Breast epithelium (tissue), 4 donors: ENCODE data around the gene CDK11B. TPM values are rescaled to one million over a fixed set of nuclear protein-coding genes. Genes with fewer than 3 reads are reported as not detected.

ENCODE experiments used
- DNase-seq, 2 donors: peaks; one replicate each; pipeline ENCODE4 v3.0.0-alpha.2; 2019; ENCODE audit warnings: low spot score in 2 of 2
- H3K27ac ChIP-seq, 2 donors: fragments of 200-600 bp; sonication (generic) in 1 of 2; one replicate each; pipeline ENCODE4 v1.5.1; 2016 to 2019; ENCODE audit warnings: mild to moderate bottlenecking in 1 of 2
- H3K27me3 ChIP-seq, 2 donors: fragments of 200-600 bp; sonication (generic) in 1 of 2; one replicate each; pipeline versions ENCODE4 v1.5.1 to v1.6.0; 2017 to 2019; ENCODE audit warnings: control low read depth in 1 of 2, mild to moderate bottlenecking in 1 of 2
- H3K36me3 ChIP-seq: fragments of 200-600 bp; one replicate; pipeline ENCODE4 v1.5.1; 2019
- H3K4me1 ChIP-seq, 2 donors: fragments of 200-600 bp; sonication (generic); one replicate each; pipeline ENCODE4 v1.5.1; 2016 to 2019; ENCODE audit warnings: control low read depth in 1 of 2
- H3K4me3 ChIP-seq, 3 donors: fragments of 200-600 bp; sonication (generic); 1 replicate in 2 of 3; 2 replicates in 1 of 3; pipeline ENCODE4 v1.5.1; 2016 to 2019; ENCODE audit warnings: mild to moderate bottlenecking in 3 of 3, moderate library complexity in 2 of 3
- H3K9me3 ChIP-seq, 2 donors: fragments of 200-600 bp; sonication (generic) in 1 of 2; one replicate each; pipeline ENCODE4 v1.5.1; 2016 to 2019; ENCODE audit warnings: control low read depth in 1 of 2
- POLR2A ChIP-seq: fragments of 450-650 bp; IDR thresholded peaks from one replicate; pipeline ENCODE4 v1.6.1; 2016; ENCODE audit warnings: antibody characterized with exemption, mild to moderate bottlenecking, moderate library complexity
- POLR2AphosphoS5 ChIP-seq, 3 donors: sonication (generic); formaldehyde crosslinking; IDR thresholded peaks; one replicate each; pipeline ENCODE4 v1.6.1; 2017; ENCODE audit warnings: antibody characterized with exemption in 3 of 3
- intact Hi-C: fragments of 100-400 bp; cut with DNase I; formaldehyde crosslinking; loops from one replicate; pipeline ENCODE4 v1.15.1; 2023; ENCODE audit warnings: low total_unique reads
- total RNA-seq, 3 donors: library from RNA; depleted of rRNA; stranded (reverse); fragments of >200 nt; gene quantifications; one replicate each; pipeline ENCODE4 v1.1.0, GENCODE V29; 2016
- TF ChIP-seq, protein P1 (sequence below), 3 donors: fragments of 450-650 bp; IDR thresholded peaks; one replicate each; pipeline ENCODE4 v1.5.1; 2016 to 2017; ENCODE audit warnings: antibody characterized with exemption in 3 of 3, mild to moderate bottlenecking in 3 of 3, moderate library complexity in 3 of 3

The CDK11B gene
- total RNA-seq, 3 donors from 2014 or later: 17.4 to 30.3 (median 26.2) TPM

DNA sequence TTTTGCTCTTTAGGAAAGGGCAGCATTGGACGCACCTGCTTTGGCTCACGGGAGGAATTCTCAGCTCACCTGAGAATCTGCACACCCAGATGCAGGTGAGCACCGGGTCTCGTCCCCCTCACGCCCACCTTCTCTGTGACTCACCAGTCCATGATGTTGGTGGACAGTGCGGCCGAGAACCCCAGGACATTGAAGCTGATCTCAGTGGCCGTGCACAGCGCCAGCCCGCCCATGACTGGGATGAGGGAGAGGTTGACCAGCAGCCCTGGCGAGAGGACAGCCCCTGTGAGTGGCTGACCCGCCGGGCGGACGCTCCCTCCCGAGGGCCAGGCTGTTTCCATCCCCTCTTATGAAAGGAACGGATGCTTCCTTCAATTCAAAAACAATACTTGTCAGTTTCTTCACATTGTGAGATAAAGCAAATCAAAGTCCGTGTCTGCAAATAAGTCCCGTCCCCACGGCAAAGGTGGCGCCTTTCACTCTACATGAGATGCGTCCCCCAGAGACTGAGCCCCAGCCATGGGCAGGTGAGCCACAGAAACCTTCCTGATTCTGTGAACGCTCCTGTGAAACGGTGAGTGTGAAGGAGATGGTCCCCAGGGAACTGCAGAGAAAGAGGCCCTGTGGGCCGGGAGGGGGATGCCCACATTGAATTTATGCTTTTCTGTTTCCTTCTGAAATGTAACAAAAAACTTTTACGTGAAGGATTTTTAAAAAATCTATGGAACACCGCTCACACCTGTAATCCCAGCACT is 12.7 kb upstream of the CDK11B start:
- no peaks in the 10 kb centered on the region for H3K4me1 ChIP-seq
- DNase-seq: no peak
- H3K27ac ChIP-seq: no peak overlapping the region
- no peak overlapping the region for H3K4me3 ChIP-seq
- H3K9me3 ChIP-seq: no peaks in the 10 kb centered on the region
- TF ChIP-seq, protein P1, sequence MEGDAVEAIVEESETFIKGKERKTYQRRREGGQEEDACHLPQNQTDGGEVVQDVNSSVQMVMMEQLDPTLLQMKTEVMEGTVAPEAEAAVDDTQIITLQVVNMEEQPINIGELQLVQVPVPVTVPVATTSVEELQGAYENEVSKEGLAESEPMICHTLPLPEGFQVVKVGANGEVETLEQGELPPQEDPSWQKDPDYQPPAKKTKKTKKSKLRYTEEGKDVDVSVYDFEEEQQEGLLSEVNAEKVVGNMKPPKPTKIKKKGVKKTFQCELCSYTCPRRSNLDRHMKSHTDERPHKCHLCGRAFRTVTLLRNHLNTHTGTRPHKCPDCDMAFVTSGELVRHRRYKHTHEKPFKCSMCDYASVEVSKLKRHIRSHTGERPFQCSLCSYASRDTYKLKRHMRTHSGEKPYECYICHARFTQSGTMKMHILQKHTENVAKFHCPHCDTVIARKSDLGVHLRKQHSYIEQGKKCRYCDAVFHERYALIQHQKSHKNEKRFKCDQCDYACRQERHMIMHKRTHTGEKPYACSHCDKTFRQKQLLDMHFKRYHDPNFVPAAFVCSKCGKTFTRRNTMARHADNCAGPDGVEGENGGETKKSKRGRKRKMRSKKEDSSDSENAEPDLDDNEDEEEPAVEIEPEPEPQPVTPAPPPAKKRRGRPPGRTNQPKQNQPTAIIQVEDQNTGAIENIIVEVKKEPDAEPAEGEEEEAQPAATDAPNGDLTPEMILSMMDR (IDR thresholded peaks at IDR 0.05): no peak
- TF ChIP-seq POLR2A (no peak), POLR2AphosphoS5 (IDR thresholded peaks at IDR 0.05) (no peak)
- no peaks in the 10 kb centered on the region for H3K36me3 ChIP-seq
- no peaks in the 10 kb centered on the region for H3K27me3 ChIP-seq
- intact Hi-C loops: no loop called here

DNA sequence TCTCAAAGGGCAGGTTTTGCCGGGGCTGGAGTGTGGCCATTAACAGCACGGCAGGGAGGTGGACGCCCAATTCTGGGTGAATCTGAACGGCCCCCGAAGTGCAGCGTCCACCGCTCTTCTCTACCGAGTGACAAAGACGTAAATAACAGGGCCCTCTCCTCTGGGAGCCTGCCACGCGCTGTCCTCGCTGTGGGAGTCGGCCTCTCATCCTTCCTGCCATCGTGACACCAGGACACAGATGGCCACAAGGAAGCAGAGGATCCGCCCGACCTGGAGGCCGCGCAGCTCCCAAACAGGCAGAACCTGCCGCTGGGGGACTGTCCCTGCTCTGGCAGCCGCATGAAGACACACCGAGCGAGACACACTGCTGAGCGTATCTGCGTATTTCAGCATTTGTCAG is 12.1 kb upstream of the CDK11B start:
- no peaks in the 10 kb centered on the region for H3K9me3 ChIP-seq
- H3K4me3 ChIP-seq: no peak overlapping the region
- DNase-seq: no peak
- H3K27me3 ChIP-seq: no peaks in the 10 kb centered on the region
- TF ChIP-seq POLR2A (no peak), POLR2AphosphoS5 (IDR thresholded peaks at IDR 0.05) (no peak)
- TF ChIP-seq, protein P1 (IDR thresholded peaks at IDR 0.05): no peak
- H3K4me1 ChIP-seq: no peaks in the 10 kb centered on the region
- H3K27ac ChIP-seq: no peak overlapping the region
- H3K36me3 ChIP-seq: peaks cover under 1% of the 10 kb centered on the region
- intact Hi-C loops: no loop called here

DNA sequence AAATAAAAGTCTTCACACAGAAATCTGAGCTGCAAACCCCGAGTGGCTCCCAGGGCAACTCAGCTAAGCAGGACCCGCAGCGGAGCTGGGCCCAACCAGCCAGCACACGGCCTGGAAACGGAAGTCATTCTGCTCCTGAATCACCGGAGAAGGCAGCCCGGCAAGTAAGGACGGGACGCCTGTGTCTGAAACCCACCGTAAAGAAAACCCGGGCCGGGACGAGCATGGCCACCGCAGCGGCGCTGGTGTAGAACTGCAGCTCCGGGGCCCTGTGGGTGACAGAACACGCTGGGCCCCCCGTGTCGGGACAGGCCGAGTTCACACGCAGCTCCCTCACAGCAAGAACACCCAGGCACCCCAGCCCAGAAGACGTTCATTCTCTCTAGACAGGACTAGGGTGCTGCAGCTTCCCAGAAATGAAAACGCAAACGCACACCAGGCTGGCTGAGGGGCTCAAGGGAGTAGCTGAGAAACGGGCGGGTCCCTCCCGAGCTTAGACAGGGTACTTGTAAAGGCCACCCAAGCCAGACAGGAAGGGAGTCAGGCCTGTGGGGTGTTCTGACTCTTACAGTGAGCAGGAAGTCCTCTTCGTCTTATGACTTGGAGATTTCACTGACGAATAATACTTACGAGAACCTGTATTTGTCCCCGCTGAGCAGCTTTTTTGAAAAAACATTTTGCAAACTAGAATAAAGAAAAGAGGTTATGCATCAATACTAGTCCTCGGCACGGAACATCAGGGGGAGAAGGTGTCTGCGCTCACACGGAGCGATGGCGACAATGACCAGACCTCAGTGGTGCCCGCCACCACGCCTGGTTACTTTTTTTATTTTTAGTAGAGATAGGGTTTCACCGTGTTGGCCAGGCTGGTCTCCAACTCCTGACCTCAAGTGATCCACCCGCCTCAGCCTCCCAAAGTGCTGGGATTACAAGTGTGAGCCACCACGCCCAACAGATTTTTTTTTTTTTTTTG is 10.9 kb upstream of the CDK11B start:
- DNase-seq: peak in 1 of 2 donors; percentile 44
- Histone ChIP-seq H3K4me1 (no peaks in the 10 kb centered on the region), H3K9me3 (no peaks in the 10 kb centered on the region), H3K4me3 (no peak overlapping the region), H3K27me3 (no peaks in the 10 kb centered on the region), H3K27ac (no peak overlapping the region), H3K36me3 (peaks cover 10% of the 10 kb centered on the region)
- intact Hi-C loops: no loop called here
- TF ChIP-seq, protein P1 (IDR thresholded peaks at IDR 0.05): no peak
- TF ChIP-seq POLR2A (no peak), POLR2AphosphoS5 (IDR thresholded peaks at IDR 0.05) (no peak)

- Histone ChIP-seq H3K4me3 (no peak overlapping the region), H3K27ac (no peak overlapping the region), H3K27me3 (no peaks in the 10 kb centered on the region), H3K36me3 (peaks cover 10% of the 10 kb centered on the region), H3K9me3 (no peaks in the 10 kb centered on the region), H3K4me1 (no peaks in the 10 kb centered on the region)
- DNase-seq: peak in 1 of 2 donors; percentile 22
- intact Hi-C loops: no loop called here
- TF ChIP-seq, protein P1 (IDR thresholded peaks at IDR 0.05): no peak
- TF ChIP-seq POLR2AphosphoS5 (IDR thresholded peaks at IDR 0.05) (no peak), POLR2A (no peak)
Measured at GRCh38 chr1:1666526-1666925, 7.7 kb upstream of the CDK11B start.
